Heart right ventricle (tissue), 16 donors: Measurements from ENCODE around the gene ARHGAP1. TPM values are rescaled to one million over a fixed set of nuclear protein-coding genes. Genes with fewer than 3 reads are reported as not detected.
A peak's percentile ranks its signal among the peaks of the same experiment; 100 is the strongest.
"Not testable (repeated sequence)": the region's sequence is repeated elsewhere in the genome, so short reads cannot be mapped to it uniquely, and the experiment has no call there.

Source experiments
- ATAC-seq, 8 donors: fragments of 200-7000 bp; cut with Tn5 transposase; one replicate each; pipeline ENCODE4 v1.9.1; 2020; ENCODE audit warnings: mild to moderate bottlenecking in 8 of 8, moderate library complexity in 8 of 8, moderate number of reproducible peaks in 1 of 8
- DNase-seq, 2 donors: peaks; one replicate each; pipeline ENCODE4 v3.0.0-alpha.2; 2020
- H3K27ac ChIP-seq, 10 donors: fragments of 200-600 bp; sonication (generic) in 2 of 10; one replicate each; pipeline versions ENCODE4 v1.5.0 to v1.8.0; 2020 to 2022; ENCODE audit warnings: mild to moderate bottlenecking in 3 of 10
- H3K27me3 ChIP-seq, 7 donors: fragments of 200-600 bp; one replicate each; pipeline ENCODE4 v1.8.0; 2021 to 2022; ENCODE audit warnings: mild to moderate bottlenecking in 2 of 7
- H3K36me3 ChIP-seq, 9 donors: fragments of 200-600 bp; sonication (generic) in 1 of 9; one replicate each; pipeline versions ENCODE4 v1.5.0 to v1.8.0; 2020 to 2022; ENCODE audit warnings: mild to moderate bottlenecking in 2 of 9
- H3K4me1 ChIP-seq, 9 donors: fragments of 200-600 bp; sonication (generic) in 1 of 9; one replicate each; pipeline versions ENCODE4 v1.5.0 to v1.8.0; 2020 to 2022; ENCODE audit warnings: mild to moderate bottlenecking in 4 of 9
- H3K4me3 ChIP-seq, 10 donors: fragments of 200-600 bp; sonication (generic) in 2 of 10; one replicate each; pipeline versions ENCODE4 v1.5.0 to v1.8.0; 2020 to 2022; ENCODE audit warnings: mild to moderate bottlenecking in 7 of 10, moderate library complexity in 2 of 10
- H3K9me3 ChIP-seq, 11 donors: fragments of 200-600 bp in 10 of 11; sonication (generic) in 2 of 11; one replicate each; pipeline versions ENCODE4 v1.5.0 to v1.8.0; 2013 to 2022; ENCODE audit warnings: mild to moderate bottlenecking in 2 of 11, control low read depth in 1 of 11, moderate library complexity in 1 of 11
- WGBS, 2 donors: extraction: QIAGEN DNeasy Blood & Tissue Kit; methylation state at CpG; one replicate each; pipeline ENCODE4 v1.1.7; 2013; ENCODE audit warnings: inconsistent platforms in 1 of 2; 5-methylcytosine and 5-hydroxymethylcytosine counted together
- intact Hi-C, 10 donors: fragments of 100-400 bp; cut with DNase I; formaldehyde crosslinking; loops; one replicate each; pipeline versions ENCODE4 v1.11.1 to v1.14.2; 2022
- polyA plus RNA-seq, 2 donors: library from polyadenylated mRNA; stranded (reverse); fragments of 200-250 nt; gene quantifications; one replicate each; pipeline ENCODE4 v1.2.3, GENCODE V29; 2013
- total RNA-seq, 10 donors: library from RNA; stranded (reverse); fragmentation: NEBNext Ultra II Directional in 3 of 10; extraction: Animal tissue kit (Norgen Biotek cat#: 25700) in 3 of 10; gene quantifications; one replicate each; pipeline versions ENCODE4 v1.2.1 to v1.2.4, GENCODE V29; 2021 to 2023
- TF ChIP-seq, protein P1 (sequence below), 9 donors: fragments of 200-600 bp; sonication (generic) in 2 of 9; IDR thresholded peaks; one replicate each; pipeline versions ENCODE4 v1.5.0 to v1.8.0; 2021 to 2022; ENCODE audit warnings: antibody characterized with exemption in 9 of 9, mild to moderate bottlenecking in 5 of 9, moderate library complexity in 1 of 9
- donor health status: Arrhythmogenic right ventricular cardiomyopathy.
- donor health status: ischemic (EF 13 %, LVEDD 7.1; RV severe dilation, severe dysfunction).
- donor health status: healthy with polysubstance abuse.
- donor health status: DM: no; HTN: yes; CAD: no.
- donor health status: DM: no; HTN: no; CAD: no.
- donor health status: ischemic (EF 25% LVEDD 6.9; RV normal size, moderate dysfunction).
- donor health status: ischemic (EF 25% LVEDD 5.7; RV mildly dilated, moderate dysfunction).
- donor health status: healthy.
- donor health status: DM: yes; HTN: yes; CAD: no.
- donor health status: Ischemic cardiomyopathy.
- donor health status: ischemic (EF 35%, LVEDD 5.7; RV mildly dilated, moderate dysfunction).
- donor health status: nonischemic (EF 11% LVEDD 7.7; RV severe dilation, severe dysfunction).
- donor health status: DM: yes; HTN: yes; CAD: no.
- donor health status: PGD.
- donor health status: ischemic (EF 29% LVEDD 5.4; RV normal size, mild dysfunction).
- donor health status: nonischemic (EF 23%, LVEDD 6.1; RV moderate dilation, normal function).

Gene ARHGAP1
- total and polyA plus RNA-seq, 12 donors = 28.4 to 268 (median 124) TPM

DNA sequence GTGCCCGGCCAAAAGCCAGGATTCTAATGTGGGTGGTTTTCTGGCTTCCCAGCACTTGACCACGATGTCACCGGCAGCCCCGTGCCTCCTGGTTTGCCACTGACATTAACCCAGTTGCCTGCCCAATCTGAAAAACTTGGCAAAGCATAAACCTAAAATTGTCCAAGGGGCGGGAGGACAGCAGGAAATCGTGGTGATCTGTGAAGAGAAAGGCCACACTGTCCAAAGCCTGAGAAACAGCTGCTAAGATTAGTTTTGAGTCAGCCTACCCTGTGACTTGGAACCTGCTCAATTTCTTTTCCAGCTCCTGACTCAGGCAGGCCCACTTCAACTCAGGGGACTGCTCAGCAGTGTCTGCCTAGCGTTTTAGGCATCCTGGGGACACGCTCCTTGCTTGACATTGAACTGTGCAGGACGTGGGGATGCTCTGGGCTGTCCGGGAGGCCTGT is 10.4 kb upstream of the ARHGAP1 start:
- Histone ChIP-seq H3K4me3 (no peak overlapping the region), H3K27me3 (no peaks in the 10 kb centered on the region), H3K36me3 (peaks cover 0 to 28% (median 10%) of the 10 kb centered on the region in 9 donors), H3K4me1 (peaks cover 6 to 37% (median 18%) of the 10 kb centered on the region in 9 donors), H3K27ac (peak overlapping the region; percentile 71 to 95 (median 90)), H3K9me3 (no peaks in the 10 kb centered on the region)
- TF ChIP-seq, protein P1, sequence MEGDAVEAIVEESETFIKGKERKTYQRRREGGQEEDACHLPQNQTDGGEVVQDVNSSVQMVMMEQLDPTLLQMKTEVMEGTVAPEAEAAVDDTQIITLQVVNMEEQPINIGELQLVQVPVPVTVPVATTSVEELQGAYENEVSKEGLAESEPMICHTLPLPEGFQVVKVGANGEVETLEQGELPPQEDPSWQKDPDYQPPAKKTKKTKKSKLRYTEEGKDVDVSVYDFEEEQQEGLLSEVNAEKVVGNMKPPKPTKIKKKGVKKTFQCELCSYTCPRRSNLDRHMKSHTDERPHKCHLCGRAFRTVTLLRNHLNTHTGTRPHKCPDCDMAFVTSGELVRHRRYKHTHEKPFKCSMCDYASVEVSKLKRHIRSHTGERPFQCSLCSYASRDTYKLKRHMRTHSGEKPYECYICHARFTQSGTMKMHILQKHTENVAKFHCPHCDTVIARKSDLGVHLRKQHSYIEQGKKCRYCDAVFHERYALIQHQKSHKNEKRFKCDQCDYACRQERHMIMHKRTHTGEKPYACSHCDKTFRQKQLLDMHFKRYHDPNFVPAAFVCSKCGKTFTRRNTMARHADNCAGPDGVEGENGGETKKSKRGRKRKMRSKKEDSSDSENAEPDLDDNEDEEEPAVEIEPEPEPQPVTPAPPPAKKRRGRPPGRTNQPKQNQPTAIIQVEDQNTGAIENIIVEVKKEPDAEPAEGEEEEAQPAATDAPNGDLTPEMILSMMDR (IDR thresholded peaks at IDR 0.05) = no peak
- intact Hi-C loops = no loop called here
- whole genome bisulfite sequencing, 2 donors = 27% methylated on average over 10 of the region's 10 CpGs
- ATAC-seq (peak; percentile 92 to 98 (median 96)), DNase-seq (peak; percentile 48 to 86)

DNA sequence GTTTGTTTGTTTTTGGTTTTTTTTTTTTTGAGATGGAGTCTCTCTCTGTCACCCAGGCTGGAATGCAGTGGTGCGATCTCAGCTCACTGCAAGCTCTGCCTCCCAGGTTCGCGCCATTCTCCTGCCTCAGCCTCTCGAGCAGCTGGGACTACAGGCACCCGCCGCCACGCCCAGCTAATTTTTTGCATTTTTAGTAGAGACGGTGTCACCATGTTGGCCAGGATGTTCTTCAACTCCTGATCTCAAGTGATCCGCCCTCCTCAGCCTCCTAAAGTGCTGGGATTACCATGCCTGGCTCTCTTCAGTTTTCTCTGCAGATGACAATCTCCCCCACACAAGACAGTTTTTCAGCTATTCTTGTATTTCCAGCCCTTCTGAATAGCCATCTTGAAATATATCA is 8.9 kb upstream of the ARHGAP1 start:
- 94% methylated on average over 9 of the region's 9 CpGs for WGBS, 2 donors
- DNase-seq, H3K4me3 ChIP-seq, H3K9me3 ChIP-seq, H3K27me3 ChIP-seq, ATAC-seq, intact Hi-C loops: not testable (repeated sequence)
- peaks cover 0 to 43% (median 24%) of the 10 kb centered on the region in 9 donors for H3K36me3 ChIP-seq
- peaks cover 6 to 37% (median 18%) of the 10 kb centered on the region in 9 donors for H3K4me1 ChIP-seq
- peak overlapping the region in 2 of 10 donors; percentile 90 to 95 for H3K27ac ChIP-seq

DNA sequence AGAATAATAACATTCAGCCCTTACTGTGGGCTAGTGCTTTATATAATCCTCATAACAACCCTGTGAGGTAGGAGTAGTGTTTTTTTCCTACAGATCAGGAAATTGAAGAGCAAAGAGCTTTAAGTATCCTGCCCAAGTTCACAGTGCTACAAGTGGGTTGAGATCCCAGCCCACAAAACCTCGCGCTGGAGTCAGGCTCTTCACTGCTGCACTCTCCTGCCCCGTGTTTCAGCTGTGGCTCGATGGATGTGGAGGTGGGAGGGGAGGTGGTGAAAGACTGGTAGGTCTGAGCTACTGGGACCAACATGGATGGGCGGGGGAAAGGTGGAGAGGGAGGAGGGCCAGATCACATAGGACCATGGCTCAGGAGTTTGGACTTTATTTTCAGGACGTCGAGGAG is 6.5 kb upstream of the ARHGAP1 start:
- ATAC-seq (no peak), DNase-seq (no peak)
- Histone ChIP-seq H3K4me3 (no peak overlapping the region), H3K36me3 (peaks cover 0 to 67% (median 36%) of the 10 kb centered on the region in 9 donors), H3K27ac (no peak overlapping the region), H3K27me3 (no peaks in the 10 kb centered on the region), H3K4me1 (peaks cover 4 to 34% (median 29%) of the 10 kb centered on the region in 9 donors), H3K9me3 (no peaks in the 10 kb centered on the region)
- intact Hi-C loops = no loop called here
- TF ChIP-seq, protein P1 (IDR thresholded peaks at IDR 0.05) = no peak
- WGBS, 2 donors = 87 to 88% methylated on average over 7 of the region's 7 CpGs

DNA sequence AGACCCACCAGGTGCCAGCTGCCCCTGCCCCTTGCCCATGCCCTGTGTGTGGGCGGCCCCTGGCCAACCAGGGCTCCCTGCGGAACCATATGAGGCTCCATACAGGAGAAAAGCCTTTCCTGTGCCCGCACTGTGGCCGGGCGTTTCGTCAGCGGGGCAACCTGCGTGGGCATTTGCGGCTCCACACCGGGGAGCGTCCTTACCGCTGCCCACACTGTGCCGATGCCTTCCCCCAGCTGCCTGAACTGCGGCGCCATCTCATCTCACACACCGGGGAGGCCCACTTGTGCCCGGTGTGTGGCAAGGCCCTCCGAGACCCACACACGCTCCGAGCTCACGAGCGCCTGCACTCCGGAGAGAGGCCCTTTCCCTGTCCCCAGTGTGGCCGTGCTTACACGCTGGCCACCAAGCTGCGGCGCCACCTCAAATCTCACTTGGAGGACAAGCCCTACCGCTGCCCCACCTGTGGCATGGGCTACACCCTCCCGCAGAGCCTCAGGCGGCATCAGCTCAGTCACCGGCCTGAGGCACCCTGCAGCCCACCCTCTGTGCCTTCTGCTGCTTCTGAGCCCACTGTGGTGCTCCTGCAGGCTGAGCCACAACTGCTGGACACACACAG is 4.8 kb upstream of the ARHGAP1 start:
- peaks cover 0 to 71% (median 36%) of the 10 kb centered on the region in 9 donors for H3K36me3 ChIP-seq
- H3K4me1 ChIP-seq = peaks cover 0 to 24% (median 20%) of the 10 kb centered on the region in 9 donors
- TF ChIP-seq, protein P1 (IDR thresholded peaks at IDR 0.05) = no peak
- H3K4me3 ChIP-seq = no peak overlapping the region
- H3K9me3 ChIP-seq = no peaks in the 10 kb centered on the region
- H3K27me3 ChIP-seq = no peaks in the 10 kb centered on the region
- DNase-seq (no peak), ATAC-seq (no peak)
- no peak overlapping the region for H3K27ac ChIP-seq
- WGBS, 2 donors = 96 to 97% methylated on average over 31 of the region's 31 CpGs
- intact Hi-C loops = no loop called here

DNA sequence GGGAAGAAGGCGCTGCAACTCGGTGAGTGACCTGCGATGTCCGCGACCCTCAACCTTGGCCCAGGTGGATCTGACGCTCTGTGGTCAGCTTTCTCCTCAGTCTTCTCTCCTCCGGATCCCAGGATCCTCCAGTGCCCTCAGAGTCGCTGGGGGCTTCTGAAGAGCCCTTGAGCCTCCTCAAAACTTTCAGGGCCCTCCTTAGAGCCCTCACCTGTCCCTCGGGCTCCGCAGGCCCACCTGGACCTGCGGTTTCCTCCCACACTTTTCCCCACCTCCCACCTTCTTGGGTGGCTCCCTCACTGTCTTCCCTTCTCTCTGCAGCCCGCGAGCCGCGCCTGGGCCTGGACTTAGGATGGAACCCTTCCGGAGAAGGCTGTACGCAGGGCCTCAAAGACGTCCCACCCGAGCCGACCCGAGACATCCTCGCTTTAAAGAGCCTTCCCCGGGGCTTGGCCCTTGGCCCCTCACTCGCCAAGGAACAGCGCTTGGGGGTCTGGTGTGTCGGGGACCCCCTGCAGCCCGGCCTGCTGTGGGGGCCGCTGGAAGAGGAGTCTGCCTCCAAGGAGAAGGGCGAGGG is 747 bp upstream of the ARHGAP1 start:
- no peak for DNase-seq
- TF ChIP-seq, protein P1 (IDR thresholded peaks at IDR 0.05) = no peak
- Histone ChIP-seq H3K36me3 (peaks cover 0 to 63% (median 35%) of the 10 kb centered on the region in 9 donors), H3K27ac (peak overlapping the region; percentile 86 to 98 (median 94)), H3K9me3 (no peaks in the 10 kb centered on the region), H3K27me3 (no peaks in the 10 kb centered on the region), H3K4me3 (peak overlapping the region; percentile 73 to 98 (median 86)), H3K4me1 (peaks cover 19 to 58% (median 57%) of the 10 kb centered on the region in 9 donors)
- WGBS, 2 donors = 1 to 2% methylated on average over 29 of the region's 29 CpGs
- no peak for ATAC-seq
- intact Hi-C loops = no loop called here
